Cardiac muscle cell (in vitro differentiated cells and primary cell): ENCODE data around the gene PRSS56. TPM values are rescaled to one million over a fixed set of nuclear protein-coding genes. Genes with fewer than 3 reads are reported as not detected.

Experiments
- DNase-seq, 2 donors: peaks; one replicate each; pipeline versions ENCODE4 v3.0.0 to v3.0.0-alpha.2; 2010 to 2017; ENCODE audit warnings: low read depth in 1 of 2, low spot score in 1 of 2
- H3K27ac ChIP-seq: fragments of 200-600 bp; sonication (generic); 2 replicates; pipeline ENCODE4 v1.5.1; 2016
- H3K27me3 ChIP-seq: fragments of 200-600 bp; sonication (generic); 2 replicates; pipeline ENCODE4 v1.6.0; 2016; ENCODE audit warnings: control low read depth
- H3K36me3 ChIP-seq: fragments of 200-600 bp; sonication (generic); 2 replicates; pipeline ENCODE4 v1.5.1; 2016; ENCODE audit warnings: control low read depth
- H3K4me1 ChIP-seq: fragments of 200-600 bp; sonication (generic); 2 replicates; pipeline ENCODE4 v1.8.1; 2017; ENCODE audit warnings: low read depth, mild to moderate bottlenecking, mixed run types
- H3K4me3 ChIP-seq: fragments of 200-600 bp; sonication (generic); 2 replicates; pipeline ENCODE4 v1.5.1; 2016; ENCODE audit warnings: mild to moderate bottlenecking
- H3K9me3 ChIP-seq: fragments of 200-600 bp; sonication (generic); 2 replicates; pipeline ENCODE4 v1.5.1; 2017; ENCODE audit warnings: low read depth, mild to moderate bottlenecking, control low read depth
- CTCF ChIP-seq: IDR thresholded peaks from 2 replicates; pipeline ENCODE4 v1.5.1; 2012; ENCODE audit warnings: low read depth, mild to moderate bottlenecking, low read length
- polyA plus RNA-seq: library from polyadenylated mRNA; unstranded; fragments of >200 nt; fragmentation: Nextera tagmentation; extraction: Ambion mirVana; gene quantifications from 2 replicates; pipeline ENCODE4 v1.2.1, GENCODE V29; 2016
- total RNA-seq: library from RNA; depleted of rRNA; stranded (reverse); fragments of >200 nt; gene quantifications from 2 replicates; pipeline ENCODE4 v1.2.3, GENCODE V29; 2016

PRSS56 gene
- total and polyA plus RNA-seq, 2 experiments from 2014 or later = not detected

GRCh38 chr2:232478571-232479340, 41.4 kb upstream of the PRSS56 start:
- TF ChIP-seq CTCF = no peak
- DNase-seq = no peak
- no peak overlapping the region for H3K4me3 ChIP-seq
- no peaks in the 10 kb centered on the region for H3K36me3 ChIP-seq
- H3K4me1 ChIP-seq = no peaks in the 10 kb centered on the region
- no peaks in the 10 kb centered on the region for H3K9me3 ChIP-seq
- no peak overlapping the region for H3K27ac ChIP-seq
- H3K27me3 ChIP-seq = peaks cover 87% of the 10 kb centered on the region

DNA sequence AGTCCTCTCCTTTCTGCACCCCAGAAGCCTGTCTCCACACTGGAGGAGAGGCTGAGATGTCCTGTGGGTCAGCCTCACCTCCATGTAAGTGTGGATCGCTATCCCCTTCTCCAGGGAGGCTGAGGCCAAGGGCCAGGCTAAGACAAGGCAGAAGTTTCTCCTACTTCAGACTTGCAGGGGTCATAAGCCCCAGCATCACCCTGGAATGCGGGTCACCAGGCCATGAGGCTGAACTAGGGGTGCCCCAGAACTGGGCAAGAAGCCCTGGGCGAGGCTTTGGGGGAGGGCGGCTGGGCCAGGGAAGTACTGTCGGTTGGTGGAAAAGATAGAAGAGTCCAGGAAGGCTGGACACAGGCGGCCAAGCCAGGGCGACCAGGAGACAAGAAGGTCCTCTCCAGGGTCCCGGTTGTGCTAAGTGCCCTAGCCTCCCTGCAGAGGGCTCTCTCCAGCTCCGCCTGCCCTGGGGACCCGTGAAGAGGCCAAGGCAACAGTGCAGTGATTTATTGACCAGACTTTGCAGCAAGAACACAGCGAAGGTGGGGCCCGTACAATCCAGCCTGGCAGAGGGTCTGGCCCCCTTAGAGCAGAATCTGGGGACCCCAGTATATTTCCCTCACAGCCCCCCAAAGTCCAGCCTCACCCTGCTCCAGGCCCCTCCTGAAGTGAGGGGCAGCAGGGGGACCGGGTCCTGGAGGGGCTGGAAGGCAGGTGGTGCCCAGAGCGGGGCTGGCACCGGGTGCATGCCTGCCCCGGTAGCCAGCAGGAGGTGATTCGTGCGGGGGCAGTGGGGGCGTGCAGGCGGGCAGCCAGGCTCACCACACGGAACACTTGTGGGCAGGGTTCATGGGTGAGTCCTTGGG, 40.6 kb upstream of the PRSS56 start:
- H3K9me3 ChIP-seq = no peaks in the 10 kb centered on the region

GRCh38 chr2:232480201-232481190, 39.7 kb upstream of the PRSS56 start:
- peaks cover under 1% of the 10 kb centered on the region for H3K4me1 ChIP-seq
- no peaks in the 10 kb centered on the region for H3K36me3 ChIP-seq
- no peak for DNase-seq
- TF ChIP-seq CTCF = no peak
- H3K27ac ChIP-seq = no peak overlapping the region
- no peaks in the 10 kb centered on the region for H3K9me3 ChIP-seq
- peaks cover 89% of the 10 kb centered on the region for H3K27me3 ChIP-seq
- no peak overlapping the region for H3K4me3 ChIP-seq

More for the DNA sequence above, 40.6 kb upstream of the PRSS56 start:
- no peaks in the 10 kb centered on the region for H3K4me1 ChIP-seq
- no peak for TF ChIP-seq CTCF
- no peak for DNase-seq
- no peaks in the 10 kb centered on the region for H3K36me3 ChIP-seq
- no peak overlapping the region for H3K27ac ChIP-seq
- no peak overlapping the region for H3K4me3 ChIP-seq
- H3K27me3 ChIP-seq = peaks cover 87% of the 10 kb centered on the region

GRCh38 chr2:232481322-232482140, 38.7 kb upstream of the PRSS56 start:
- H3K4me3 ChIP-seq = no peak overlapping the region
- H3K27ac ChIP-seq = no peak overlapping the region
- H3K9me3 ChIP-seq = no peaks in the 10 kb centered on the region
- DNase-seq = no peak
- no peaks in the 10 kb centered on the region for H3K36me3 ChIP-seq
- H3K4me1 ChIP-seq = peaks cover 4% of the 10 kb centered on the region
- no peak for TF ChIP-seq CTCF
- H3K27me3 ChIP-seq = peaks cover 93% of the 10 kb centered on the region
